GM10847 (cell line): Measurements from ENCODE around the gene CRMP1.

ENCODE experiments used
- POLR2A ChIP-seq: IDR thresholded peaks from 2 replicates; pipeline ENCODE4 v1.6.1; 2011; ENCODE audit not compliant: insufficient read length; ENCODE audit errors: extremely low read depth

CRMP1 gene

GRCh38 chr4:5899881-5900280, 7.0 kb upstream of the CRMP1 start:
- TF ChIP-seq POLR2A = no peak

DNA sequence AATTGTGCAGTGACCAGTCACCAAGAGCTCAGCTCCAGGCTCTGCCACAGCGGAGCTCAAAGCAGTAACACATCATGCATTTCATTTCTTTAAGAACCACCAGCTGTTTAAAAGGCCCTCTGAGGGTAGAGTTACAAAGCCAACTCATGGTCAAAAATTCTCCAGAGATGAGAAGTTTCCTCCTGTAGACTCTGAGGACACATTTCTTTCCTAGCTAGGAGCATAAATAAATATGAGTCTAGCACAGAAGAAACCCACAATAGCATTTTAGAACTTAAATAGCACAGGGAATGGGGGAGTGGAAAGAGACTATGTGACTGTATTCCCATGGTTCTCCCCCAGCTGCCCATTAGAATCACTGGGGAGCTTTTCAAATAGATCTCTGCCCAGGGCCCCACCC, 6.5 kb upstream of the CRMP1 start:
- TF ChIP-seq POLR2A = no peak

- TF ChIP-seq POLR2A = no peak
These were observed 4.8 kb upstream of the CRMP1 start for GRCh38 chr4:5897674-5898073.

DNA sequence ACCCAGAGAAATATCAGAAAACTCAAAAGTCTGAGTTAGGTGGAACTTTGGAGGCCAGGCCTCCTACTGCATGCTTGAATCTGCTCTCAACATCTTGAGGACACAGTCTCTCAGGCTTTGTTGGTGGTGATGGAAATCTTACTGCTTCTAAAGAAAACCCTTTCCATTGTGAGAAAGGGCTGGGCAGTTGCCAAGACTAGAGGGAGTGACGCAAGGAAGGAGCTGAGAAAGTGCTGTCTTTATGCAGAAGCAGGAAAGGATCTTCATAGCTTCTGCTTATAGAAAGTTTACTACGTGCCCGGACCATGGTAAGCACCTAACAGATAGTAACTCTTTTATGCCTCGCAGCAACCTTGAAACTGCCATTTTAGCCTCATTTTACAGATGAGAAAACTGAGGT, 2.4 kb upstream of the CRMP1 start:
- TF ChIP-seq POLR2A = no peak

DNA sequence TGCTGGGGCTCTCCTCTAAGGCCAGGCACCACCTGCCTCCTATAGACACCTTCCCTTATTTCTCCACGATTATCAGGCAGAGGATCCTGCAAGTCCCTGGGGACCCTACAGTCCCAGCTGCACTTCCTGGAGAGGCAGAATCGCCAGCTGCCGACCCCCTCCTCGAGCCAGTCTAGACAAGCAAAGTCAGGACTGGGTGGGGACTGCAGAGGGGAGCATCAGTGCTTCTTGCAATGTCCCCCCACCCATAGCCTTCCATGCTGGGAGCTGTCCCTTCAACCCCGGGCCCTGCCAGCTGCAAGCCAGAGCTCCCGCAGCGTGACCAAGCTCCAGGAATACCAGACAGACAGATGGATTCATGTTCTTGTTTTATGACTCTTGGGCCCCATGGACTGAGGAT, 1.4 kb upstream of the CRMP1 start:
- no peak for TF ChIP-seq POLR2A

GRCh38 chr4:5893591-5893990, 705 bp upstream of the CRMP1 start:
- no peak for TF ChIP-seq POLR2A

DNA sequence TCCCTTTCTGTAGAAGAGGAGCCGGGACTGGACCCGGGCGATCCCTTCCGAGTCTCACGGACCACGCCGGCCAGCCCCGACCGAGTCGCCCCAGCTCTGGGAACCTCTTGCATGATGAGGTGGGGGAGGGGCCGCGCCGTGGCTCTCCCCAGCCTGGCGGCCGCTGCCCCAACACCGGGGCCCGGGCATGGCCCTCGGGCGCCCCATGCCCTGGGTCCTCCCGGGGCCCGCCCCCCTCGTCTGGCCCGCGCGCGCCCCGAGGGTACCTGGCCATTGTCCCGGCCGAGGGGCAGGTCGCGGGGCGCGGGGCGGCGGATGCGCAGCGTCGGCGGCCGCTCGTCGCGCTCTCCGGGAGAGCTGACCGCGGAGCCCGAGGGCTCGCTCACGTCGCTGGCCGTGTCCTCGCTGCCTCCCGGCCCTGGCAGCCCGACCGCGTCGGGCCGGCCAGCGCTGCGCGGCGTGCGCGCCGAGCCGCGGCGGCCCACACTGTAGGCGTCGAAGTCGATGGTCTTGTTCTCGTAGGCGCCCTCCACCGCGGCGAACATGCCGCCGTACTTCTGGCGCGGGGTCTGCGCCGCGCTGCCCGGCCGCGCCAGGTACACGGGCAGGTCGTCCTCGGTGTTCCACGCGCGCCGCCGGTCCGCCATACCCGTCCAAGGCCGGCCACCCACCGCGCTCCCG, 423 bp downstream of the CRMP1 start:
- no peak for TF ChIP-seq POLR2A

- no peak for TF ChIP-seq POLR2A
These were observed 1.1 kb downstream of the CRMP1 start for GRCh38 chr4:5891563-5892322.

DNA sequence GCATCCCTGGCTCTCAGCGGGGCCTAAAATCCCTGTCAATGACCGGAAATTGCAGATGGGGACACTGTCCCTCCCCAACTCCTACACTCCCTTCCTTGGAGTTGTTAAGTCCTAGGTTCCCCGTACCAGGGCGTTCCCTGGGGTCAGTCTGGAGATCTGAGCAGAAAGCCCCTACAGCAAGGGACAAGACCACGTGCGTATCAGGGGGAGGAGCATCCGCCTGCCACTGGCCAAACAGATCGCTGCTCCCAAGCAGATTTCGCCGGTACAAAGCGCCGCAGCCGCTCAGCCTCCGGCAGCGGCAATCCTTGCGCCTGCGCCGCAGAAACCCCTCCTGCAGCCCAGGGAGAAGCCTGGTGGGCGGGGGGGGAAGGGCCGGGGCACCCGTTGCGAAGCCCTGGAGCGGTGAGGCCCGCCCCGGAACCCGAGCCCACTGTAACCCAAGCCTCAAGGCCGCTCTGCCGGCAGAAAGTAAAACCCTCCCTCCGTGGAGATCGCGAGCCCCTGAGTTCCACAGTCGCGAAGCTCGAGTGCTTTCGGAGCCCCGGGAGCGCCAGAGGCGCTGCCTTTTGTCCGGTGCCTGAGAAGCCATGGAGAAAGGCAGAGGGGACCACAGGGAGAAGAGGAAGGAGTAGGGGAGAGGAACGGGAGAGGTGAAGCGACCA, 2.7 kb downstream of the CRMP1 start:
- TF ChIP-seq POLR2A = no peak

- no peak for TF ChIP-seq POLR2A
These were observed 3.7 kb downstream of the CRMP1 start for GRCh38 chr4:5889002-5889696.

DNA sequence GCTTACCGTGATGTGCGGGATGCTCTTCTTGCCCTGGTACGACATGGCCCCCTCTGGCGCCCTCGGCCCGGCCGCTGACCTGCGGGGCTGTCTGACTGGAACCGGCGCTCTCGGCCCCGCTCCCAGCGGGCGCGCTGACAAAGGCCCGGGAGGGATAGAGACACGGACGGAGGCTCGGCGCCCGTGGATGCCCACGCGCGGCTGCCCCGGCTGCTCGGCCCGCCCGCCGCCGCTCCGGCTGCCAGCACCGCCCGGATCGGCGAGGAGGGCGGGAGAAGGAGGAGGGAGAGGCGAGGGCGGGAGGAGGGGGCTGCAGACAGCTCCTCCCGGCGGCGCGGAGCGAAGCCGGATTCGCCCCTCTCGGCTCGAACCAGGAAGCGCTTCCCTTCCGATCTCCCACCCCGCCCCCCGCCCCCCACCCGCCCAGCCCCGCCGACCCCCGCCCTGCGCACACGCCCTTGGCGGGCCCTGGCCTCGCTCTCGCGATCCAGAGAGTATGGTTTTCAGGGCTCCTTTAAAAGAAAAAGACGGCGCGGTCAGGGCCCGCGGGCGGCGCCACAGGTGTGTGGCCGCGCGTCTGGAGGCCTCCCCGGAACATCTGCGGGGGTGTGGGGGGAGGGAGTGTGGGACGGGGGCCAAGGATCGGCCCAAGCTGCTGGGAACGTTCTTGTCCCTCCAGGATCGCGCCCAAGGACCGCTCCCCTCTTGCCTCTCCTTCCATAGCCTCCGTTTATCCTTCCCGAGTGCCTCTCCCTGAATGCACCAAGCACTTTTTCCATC, 4.5 kb downstream of the CRMP1 start:
- no peak for TF ChIP-seq POLR2A

DNA sequence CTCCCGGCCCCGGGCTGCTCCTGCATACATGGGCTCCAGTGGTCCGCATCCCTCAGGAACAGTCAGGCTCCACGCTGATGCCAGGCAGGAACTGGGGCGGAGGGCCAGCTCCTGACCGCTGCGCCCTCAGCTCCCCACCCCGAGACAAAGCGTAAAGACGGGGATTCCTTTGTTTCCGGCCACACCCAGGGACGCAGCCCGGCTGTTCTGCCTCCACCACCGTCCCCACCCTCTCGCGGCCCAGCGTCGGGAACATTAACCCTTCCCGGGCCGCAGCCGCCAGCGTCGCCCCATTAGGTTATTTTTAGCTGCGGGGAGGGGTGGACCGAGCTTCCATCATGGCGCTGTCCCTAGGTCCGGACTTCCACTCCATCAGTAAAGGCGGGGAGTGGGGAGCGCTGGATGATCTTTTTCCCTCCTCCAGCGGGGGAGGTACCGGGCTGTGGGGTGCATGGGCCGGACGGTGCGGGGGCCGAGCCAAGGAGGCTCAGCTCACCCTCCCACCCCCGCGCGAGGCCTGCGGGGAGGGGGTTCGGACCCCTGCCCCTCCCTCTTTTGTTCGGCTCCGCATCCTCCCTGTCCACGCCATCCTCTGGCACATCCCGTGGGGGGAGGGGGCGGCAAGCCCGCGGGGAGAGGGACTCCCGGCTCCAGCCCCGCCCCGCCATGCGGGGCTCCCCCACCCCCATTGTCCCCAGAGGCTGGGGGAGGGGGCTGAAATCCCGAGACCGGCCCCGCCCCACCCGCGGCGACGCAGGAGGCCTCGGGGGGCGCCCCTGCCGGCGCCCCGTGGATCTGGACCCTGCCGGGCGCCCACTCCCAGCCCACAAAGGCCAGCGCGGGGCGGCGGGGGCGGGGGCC, 5.3 kb downstream of the CRMP1 start:
- TF ChIP-seq POLR2A = no peak

DNA sequence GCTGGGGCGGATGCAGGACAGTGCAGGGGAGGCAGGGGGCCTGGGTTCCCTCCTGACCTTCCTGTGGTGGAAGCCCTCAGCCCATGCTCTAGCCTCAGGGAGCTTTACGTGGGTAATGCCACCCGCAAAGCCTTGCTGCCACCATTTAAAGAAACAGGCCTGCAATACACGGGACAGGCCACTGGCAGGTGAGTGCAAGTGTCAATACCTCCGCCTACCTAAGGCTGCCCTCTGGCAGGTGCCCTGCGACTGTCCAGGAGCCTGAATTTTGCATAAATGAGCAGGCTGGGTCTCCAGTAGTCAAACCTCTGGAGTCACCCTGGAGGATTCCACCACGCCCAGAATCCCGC, 5.9 kb downstream of the CRMP1 start:
- TF ChIP-seq POLR2A = no peak

DNA sequence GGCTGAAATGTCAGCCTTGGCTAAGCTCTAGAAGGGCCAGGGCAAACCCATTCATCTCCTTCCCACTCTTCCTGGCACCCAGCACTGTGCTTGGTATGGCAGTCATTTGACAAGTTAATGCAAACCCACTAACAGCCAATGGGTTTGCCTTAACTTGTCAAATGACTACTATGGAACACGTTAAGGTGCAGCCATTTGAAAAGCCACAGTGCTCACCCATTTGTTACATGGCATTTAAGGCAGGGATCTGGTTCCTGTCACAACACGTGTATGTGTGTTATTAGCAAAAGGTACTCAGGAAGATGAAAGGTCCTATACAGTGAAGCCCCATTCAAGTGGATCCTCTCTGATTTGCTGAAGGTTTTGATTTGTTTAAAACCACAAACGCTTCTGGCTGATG, 7.2 kb downstream of the CRMP1 start:
- no peak for TF ChIP-seq POLR2A
